Superior temporal gyrus (tissue), 1 donor: ENCODE results near the gene TAF1D.

ENCODE experiments used
- DNase-seq: peaks from one replicate; pipeline ENCODE4 v3.0.0-alpha.2; 2016; ENCODE audit errors: extremely low spot score

Gene TAF1D

DNA sequence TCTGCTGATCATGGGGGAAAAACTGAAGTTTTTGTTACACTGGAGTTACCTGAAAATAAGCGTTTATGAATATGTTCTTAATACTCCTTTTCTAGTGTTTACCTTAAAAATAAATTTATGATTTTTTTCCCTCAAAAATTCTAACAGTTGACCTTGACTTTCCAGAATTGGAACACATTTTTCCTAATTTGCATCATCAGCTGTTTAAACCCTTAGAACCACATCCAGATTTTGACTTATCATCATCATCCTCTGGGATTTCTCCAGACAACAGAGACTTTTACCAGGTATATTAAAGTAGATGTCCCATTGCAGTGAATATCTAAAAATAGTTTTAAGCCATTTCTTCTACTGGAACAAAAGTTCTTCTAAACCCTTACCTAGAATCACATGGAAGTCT lies 17.2 kb downstream of the TAF1D start:
- DNase-seq, result no peak

DNA sequence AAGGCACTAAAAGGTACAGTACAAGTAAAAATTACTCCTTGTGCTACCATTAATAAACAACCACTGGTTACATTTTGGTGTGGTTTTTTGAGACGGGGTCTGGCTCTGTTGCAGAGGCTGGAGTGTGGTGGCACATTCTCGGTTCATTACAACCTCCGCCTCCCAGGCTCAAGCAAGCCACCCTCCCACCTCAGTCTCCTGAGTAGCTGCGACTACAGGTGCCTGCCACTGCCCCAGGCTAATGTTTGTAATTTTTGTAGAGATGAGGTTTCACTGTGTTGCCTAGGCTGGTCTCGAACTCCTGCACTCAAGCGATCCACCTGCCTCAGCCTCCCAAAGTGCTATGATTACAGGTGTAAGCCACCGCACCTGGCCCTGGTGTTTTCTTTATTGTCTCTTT lies 20.8 kb downstream of the TAF1D start:
- DNase-seq, result no peak

DNA sequence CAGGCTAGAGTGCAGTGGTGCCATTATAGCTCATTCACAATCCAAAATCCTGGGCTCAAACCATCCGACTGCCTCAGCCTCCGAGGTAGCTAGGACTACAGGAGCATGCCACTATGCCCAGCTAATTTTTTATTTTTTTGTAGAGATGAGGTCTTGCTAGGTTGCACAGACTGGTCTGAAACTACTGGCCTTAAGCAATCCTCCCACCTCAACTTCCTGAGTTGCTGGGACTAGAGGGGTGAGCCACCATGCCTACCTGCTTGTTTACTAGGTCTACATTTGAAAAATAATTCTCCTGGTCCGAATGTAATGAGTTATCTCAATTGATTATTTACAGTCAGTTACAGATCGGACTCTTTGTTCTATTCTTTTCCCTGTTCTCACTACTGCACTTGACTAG lies 22.0 kb downstream of the TAF1D start:
- no peak for DNase-seq

DNA sequence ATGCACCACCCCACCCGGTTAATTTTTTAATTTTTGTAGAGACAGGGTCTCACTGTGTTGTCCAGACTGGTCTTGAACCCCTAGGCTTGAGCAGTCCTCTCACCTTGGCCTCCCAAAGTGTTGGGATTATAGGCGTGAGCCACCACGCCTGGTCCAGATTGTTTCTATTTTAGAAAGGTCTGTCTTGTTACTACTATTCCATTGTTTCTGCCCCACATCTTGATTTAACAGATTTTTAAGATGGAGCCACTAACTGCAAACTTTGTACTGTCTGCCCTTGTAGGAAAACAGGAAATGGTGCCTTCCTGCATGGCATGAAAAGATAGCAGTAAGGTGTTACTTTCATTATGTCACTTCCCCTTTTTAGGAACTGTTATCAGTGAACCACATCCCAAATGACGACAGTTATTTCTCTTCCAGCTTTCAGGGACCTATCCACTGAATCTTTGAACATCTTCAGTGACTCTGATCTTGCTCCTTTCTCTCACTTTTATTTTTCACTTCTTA lies 23.2 kb downstream of the TAF1D start:
- no peak for DNase-seq

DNA sequence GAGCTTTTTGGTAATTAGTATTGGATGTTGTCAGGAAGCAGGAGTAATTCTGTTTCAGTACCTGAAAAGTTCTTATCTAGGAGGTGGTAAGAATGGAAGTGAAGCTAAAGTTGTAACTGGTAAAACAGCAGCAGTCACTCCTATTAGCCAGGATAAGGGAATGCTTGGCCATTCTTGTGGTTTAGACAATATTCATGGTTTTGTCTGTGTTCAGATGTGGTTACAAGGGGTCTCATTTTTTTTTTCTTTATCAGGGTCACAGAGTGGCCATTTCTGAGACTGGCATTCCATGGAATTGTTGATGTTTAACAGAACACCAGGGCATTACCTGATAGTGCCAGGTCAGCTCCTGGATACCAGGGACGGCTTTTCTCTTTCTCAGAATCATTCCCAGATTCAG lies 23.8 kb downstream of the TAF1D start:
- DNase-seq, result no peak

DNA sequence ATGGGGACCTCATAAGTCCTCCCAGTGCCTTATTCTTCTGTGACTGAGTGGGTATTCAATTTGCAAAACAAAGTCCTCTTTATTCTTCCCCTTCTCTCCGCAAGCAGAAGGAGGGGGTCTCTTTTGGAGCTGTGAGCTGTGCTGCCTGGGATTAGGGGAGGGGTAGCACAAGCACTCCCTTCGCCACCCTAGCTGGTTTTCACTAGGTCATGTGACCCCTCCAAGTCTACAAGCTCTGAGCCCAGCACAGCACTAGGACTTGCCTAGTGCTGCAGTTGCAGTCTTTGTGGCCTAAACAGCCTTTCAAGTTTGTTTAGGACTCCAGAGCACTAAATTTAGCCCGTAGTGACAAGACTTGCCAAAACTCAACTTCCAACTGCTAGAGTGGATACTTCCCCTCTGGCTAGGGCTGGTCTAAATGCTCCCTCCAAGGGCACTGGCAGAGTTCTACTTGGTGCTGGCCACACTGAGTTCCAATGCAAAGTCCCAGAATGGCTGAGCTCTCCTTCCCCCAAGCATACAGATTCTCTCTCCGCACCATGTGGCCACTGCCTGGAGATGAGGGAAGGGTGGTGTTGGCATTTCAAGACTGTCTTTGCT lies 25.4 kb downstream of the TAF1D start:
- no peak for DNase-seq

DNA sequence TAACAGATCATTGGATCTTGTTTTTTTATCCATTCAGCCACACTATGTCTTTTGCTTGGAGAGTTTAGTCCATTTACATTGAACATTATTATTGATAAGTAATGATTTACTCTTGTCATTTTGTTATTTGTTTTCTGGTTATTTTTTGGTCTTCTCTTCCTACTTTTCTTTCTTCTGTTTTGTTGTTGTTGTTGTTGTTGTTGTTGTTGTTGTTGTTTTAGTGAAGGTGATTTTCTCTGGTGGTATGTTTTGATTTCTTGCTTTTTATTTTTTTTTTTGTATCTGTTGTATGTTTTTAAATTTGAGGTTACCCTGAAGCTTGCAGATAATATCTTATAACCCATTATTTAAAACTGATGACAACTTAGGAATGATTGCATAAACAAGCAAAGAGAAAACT lies 28.6 kb downstream of the TAF1D start:
- DNase-seq, result no peak

DNA sequence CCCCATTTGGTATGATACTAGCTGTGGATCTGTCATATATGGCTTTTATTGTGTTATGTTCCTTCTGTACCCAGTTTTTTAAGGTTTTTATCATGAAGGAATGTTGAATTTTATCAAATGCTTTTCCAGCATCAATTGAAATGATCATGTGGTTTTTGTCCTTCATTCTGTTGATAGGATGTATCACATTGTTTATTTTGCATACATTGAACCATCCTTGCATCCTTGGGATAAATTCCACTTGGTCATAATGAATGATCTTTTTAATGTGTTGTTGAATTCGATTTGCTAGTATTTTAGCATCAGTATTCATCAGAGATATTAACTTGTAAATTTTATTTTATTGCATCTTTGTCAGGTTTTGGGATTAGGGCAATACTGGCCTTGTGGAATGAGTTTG lies 31.1 kb downstream of the TAF1D start:
- DNase-seq, result no peak

DNA sequence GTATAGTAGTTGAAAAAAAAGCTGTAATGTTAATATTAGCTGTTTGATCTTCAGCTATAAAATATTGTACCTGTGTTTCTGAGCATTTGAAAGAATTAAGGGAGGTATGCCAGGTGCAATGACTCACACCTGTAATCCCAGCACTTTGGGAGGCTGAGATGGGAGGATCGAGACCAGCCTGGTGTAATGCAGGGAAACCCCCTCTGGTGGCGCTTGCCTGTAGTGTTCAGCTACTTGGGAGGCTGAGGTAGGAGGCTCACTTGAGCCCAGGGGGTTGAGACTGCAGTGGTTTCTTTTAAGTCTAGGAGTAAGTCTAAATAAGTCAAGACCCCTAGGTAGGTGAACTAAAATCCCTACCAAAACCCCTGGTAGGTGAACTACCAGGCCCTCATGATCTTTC lies 37.1 kb downstream of the TAF1D start:
- no peak for DNase-seq

DNA sequence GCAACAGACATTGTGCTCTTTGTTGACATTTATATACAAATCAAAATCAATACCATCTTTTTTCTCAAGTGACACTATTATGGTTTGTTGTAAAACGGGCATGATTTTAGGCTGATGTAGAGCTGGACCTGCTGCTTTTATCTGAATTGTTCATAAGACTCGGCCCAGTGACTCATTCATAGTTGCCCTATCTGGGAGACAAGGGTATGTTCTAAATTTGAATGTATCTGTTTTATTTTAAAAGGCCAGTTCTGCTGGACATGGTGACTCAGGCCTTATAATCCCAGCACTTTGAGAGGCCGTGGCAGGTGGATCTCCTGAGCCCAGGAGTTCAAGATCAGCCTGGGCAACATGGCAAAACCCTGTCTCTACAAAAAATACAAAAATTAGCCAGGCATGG lies 40.5 kb downstream of the TAF1D start:
- no peak for DNase-seq

DNA sequence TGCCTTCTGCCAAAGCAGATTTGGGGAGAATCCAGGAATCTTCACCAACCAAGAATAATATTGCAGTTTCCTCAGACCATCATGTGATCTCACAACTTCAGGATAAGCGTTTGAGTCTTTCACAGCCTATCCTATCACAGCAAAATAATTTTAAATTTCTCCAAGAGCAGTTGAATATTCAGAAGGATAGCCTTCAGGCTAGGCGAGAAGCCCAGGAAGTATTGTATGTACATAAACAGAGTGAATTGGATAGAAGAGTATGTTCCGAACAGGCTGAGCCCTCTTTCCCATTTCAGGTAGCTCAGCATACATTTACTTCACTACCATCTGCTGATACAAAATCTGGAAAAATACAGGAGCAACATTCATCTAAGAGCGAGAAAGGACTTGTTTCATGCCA lies 43.7 kb downstream of the TAF1D start:
- no peak for DNase-seq

DNA sequence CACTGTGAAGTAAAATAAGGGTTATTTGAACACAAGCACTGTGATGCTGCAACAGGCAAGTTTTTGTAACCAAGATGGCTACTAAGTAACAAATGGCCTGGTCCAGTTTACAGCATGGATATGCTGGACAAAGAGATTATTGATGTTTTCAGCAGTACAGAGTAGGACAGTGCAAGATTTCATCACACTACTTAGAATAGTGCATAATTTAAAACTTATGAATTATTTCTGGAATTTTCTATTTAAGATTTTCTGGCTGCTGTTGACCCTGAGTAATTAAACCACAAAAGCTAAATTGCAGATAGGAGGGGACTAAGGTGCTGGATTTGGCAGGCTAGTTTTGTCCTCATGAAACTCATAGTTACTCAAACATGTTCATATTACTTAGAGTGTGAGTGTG lies 46.7 kb downstream of the TAF1D start:
- no peak for DNase-seq

DNA sequence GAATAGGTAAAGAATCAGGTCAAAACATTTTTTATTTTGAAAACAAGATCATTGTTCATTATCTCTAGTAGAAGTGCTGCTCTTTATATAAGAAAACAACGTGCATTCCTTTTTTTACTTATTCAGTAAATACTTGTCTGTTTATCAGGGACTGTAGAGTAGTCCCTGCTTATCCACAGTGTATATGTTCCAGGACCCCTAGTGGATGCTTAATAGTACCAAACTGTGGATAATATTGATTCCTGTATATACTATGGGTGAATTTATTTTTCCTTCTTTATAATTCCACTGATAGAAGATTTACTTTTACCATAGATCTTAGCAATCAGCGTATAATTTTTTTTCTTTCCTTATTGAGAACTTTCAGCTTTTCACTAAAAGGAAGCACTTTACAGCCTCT lies 47.2 kb downstream of the TAF1D start:
- DNase-seq, result no peak

DNA sequence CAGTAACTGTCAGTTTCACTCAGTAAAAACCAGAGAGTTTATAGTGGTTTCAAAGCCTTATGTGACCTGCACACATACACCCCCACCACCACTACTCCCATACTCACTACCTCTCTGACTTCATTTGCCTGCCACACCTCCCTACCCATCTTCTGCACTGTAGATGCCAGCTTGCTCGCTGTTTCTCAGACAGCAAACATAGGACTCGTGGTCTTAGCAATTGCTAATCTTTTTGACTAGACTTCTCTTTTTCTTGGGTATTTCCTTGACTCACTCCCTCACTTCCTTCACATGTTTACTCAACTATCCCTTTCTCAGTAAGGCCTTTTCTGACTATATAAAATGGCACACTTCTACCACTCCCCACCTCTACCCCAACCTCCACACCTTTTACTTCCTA lies 52.1 kb downstream of the TAF1D start:
- DNase-seq, result no peak

DNA sequence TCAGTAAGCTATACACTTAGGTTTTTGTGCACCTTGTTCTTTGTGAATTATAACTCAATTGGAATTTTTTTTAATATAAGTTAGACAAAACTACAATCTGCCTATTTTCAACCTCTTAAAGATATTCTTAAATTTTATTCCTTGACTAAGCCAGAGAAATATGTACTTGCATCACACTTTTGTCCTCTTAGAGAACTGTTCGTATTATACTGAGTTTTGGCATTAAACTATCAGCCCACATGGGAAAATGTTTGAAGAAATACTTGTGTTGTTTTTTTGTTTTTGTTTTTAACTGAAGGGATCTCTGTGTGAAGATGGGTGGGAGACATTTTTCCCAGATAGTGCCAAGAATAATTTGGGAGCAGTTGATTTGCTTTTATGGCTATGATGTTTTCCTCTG lies 54.5 kb downstream of the TAF1D start:
- DNase-seq, result no peak

DNA sequence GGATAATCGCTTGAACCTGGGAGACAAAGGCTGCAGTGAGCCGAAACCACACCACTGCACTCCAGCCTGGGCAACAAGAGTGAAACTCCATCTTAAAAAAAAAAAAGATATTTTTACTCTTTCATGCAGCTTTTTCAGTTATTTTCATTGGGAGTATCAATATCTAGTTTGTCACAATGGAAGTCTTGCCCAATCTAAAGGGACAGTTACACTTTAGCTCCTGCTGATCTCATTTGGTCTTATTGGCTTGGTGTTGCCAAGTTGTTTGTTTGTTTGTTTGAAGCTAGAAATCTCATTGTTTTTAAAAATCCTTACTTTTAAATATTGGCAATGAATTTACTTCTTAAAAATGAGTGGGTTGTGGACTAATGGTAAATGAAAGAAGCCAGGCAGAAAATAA lies 55.1 kb downstream of the TAF1D start:
- no peak for DNase-seq
